Left renal cortex interstitium (tissue), 4 donors: ENCODE measurements around the gene MED17. TPM values are rescaled to one million over a fixed set of nuclear protein-coding genes. Genes with fewer than 3 reads are reported as not detected.

Source experiments
- DNase-seq, 4 donors: peaks; one replicate each; pipeline ENCODE4 v3.0.0-alpha.2; 2013; ENCODE audit warnings: low read depth in 4 of 4, low spot score in 2 of 4, missing footprints in 1 of 4
- polyA plus RNA-seq, 4 donors: library from polyadenylated mRNA; unstranded; fragments of 120-200 nt; gene quantifications; one replicate each; pipeline ENCODE4 v1.2.1, GENCODE V29; 2013; ENCODE audit not compliant: insufficient read length in 4 of 4

The MED17 gene
- polyA plus RNA-seq, 4 donors: 31.1 to 49.1 (median 45.9) TPM

DNA sequence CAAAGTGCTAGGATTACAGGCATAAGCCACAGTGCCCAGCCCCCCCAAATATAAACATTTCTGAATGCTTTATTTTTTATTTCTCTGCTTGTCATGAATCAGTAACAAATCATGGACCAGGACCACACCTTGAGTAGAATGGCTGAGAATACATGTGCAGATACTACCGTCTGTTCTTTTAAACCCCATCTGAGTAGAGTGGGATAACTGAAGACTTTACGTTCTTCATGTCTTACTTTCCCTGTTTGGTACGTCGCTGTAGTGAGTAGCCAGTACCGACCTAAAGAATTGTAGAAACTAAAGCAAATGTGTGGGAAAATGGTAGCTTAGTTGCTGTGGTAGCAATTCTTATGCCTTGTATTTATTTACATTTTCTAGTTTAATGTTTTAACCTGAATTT lies 29.9 kb downstream of the MED17 start:
- DNase-seq: no peak

DNA sequence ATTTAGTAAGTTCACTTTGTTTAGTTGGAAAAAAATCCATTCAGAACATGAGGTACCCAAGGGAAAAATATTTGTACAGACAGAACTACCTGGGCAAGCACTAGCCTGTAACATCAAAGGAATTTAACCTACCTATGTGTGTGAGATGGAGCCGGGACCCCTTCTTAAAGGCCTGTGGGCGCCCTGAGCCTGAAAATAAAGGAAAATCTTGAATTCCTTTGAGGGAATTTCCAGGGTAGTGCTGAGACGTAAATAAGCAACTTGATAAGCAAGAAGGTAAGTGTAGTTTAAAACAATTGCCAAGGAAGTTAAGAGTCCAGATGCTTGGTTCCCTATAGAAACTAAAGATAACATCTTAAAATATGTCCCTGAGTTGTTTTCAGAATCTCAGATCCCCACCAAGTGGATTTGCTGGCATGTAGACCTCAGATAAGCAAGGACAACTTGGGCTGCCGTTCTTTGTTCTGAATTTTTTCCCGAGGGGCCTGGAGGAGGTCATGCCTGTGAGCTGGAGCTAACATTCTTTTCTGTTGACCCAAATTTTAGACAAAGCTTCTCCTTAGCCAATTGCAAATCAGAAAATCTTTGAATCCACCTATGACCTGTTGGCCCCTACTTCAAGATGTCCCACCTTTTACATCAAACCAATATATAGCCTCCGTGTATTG lies 31.0 kb downstream of the MED17 start:
- DNase-seq: no peak

GRCh38 chr11:93817426-93818348 lies 33.6 kb downstream of the MED17 start:
- no peak for DNase-seq

DNA sequence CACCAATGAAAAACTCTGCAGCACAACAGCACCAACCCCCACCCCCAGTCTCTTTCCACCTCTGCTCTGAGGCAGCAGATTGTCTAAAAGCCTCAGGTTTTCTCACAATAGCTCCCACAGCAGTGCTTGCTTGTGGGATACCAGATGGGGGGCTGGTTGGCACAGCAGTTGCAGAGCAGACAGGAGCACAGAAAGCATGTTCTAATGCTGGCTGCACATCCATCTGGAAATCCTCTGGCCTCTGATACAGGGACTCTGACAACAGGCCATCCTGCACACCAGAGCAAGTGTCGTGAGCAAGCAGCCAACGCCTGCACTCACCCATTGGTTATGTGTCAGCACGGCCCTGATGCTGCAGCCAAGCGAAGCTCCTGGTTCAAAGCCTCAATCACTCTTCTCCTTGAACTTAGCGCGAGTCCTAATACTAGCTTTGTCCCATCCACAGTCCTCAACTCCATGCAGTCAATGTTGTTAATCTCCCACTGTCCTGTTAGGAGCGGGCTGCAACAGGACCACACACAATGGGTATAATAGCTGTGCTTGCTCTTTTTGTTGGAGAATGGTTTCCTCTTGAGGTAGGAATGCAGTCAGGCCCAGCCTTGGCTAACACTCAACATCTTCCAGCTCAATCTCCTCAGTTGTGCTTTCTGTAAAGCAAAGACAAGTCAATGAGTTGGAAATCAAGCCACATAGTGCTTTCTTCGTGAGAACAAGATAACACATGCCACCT lies 36.0 kb downstream of the MED17 start:
- no peak for DNase-seq

GRCh38 chr11:93820847-93821246 lies 36.8 kb downstream of the MED17 start:
- DNase-seq: no peak

DNA sequence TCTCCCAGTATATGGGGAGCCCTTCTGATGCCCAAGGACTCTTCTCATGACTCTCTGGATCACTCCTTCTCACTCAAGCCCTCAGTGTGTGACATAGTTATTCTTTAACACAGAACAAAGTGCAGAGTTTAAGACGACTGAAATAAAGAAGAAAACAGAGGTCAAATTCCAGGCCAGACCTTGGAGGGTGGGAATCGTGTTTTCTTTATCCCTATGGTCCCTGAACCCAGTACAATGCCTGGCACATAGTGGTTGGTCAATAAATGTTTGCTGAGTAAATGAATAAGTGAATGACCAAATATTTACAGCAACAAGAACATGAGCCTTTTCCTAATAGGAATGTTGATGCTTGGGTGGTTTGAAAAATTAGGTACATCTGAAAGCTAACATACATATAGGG lies 37.5 kb downstream of the MED17 start:
- DNase-seq: no peak

- no peak for DNase-seq
Observed at GRCh38 chr11:93822359-93822758, 38.3 kb downstream of the MED17 start.

DNA sequence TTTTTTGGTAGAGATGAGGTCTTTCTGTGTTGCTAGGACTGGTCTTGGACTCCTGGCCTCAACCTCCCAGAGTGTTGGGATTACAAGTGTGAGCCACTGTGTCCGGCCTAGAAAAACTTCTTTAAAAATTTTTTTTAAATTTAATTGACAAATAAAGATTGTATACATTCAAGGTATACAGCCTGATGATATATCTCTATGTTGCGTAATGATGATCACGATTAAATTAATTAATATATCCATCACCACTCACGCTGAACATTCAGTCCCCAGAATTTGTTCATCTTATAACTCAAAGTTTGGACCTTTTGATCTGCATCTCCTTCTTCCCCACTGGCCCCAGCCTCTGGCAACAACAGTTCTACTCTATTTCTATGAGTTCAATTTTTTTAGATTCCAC lies 39.1 kb downstream of the MED17 start:
- no peak for DNase-seq

DNA sequence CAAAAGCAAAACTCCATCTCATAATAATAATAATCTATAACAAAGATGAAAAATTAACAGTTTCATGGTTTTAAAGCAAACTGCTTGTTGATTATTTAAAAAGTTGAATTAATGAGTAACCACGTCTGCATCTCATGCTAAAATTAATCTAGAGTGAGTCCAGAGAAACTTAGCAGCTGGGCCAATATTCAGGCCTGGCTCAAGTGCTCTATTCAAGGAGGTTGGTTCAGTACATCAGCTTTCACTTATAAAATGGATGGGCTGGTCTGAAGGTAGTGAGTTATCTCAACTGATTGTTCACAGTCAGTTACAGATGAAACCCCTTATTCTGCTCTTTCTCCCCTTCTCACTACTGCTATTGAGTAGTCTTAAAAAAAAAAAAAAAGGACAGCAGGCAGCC lies 43.3 kb downstream of the MED17 start:
- no peak for DNase-seq

DNA sequence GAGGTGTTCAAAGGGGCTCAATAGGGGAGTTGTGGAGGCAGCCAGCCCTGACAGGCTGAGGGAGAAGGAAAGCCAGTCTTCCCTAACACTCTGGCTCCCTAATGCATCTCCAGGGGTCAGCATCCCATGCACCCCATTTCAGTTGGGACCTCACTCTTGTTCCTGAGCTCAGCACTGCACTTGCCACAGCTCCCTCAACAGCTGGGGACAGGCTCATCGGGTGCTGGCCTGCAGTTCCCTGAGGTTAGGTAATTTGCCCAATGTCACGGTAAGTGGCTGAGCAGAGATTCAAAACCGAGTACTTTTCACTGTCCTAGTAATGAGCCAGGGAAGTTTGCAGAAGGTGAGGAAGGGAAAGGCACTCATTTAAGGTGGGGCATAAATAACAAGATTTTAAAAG lies 45.5 kb downstream of the MED17 start:
- no peak for DNase-seq

DNA sequence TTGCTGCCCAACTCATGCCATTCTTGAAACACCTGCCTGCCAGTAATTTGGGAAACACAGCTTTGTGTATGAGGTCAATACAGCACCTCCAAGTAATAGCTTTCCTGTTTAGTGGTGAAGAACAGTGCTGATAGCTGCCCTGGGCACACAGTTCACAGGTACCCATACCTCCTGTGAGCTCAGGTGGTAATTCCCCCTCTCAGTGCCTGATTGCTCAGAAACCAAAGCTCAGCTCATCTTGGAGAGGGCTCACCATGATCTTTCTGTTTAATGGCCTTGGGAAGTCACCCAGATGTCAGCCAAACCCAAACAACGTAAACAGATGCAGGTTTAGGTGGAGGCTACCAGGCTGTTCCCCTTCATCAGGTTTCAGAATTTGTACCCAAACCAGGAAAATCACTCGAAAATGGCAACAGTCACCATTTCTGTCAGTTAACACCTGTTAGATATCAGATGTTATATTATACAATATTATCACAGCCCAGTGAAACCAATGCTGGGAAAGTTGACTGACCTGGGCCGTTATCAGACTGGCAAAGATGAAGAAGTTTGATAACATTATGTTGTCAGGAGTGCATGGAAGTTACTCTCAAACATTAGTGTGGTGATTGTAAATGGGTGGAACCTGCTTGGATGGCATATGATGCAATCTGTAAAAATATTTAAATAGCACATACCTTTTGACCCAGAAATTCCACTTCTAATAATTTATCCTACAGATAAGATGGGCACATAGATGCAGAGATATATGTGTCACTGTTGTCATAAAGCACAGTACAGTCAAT lies 47.5 kb downstream of the MED17 start:
- DNase-seq: no peak

- no peak for DNase-seq
Observed at GRCh38 chr11:93832780-93833179, 48.7 kb downstream of the MED17 start.

DNA sequence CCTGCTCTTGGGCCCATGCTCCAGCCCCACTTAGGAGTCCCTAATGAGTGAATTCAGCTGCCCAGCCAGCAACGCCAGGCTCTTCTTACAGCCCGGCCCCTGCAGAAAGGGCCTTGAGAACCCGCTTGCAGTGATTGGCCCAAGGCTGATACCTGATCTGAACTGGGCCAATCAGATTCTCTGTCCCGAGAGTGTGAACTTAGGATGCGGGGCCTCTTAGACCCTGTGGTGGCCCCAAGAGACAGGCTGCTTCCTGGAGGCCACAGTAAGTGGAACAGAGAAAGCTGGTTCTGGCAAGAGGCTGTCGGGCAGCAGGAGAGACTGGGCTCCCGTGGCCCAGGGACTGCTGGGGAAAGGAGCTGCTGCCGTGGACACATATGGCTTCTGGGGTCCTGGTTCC lies 54.9 kb downstream of the MED17 start:
- DNase-seq: no peak

DNA sequence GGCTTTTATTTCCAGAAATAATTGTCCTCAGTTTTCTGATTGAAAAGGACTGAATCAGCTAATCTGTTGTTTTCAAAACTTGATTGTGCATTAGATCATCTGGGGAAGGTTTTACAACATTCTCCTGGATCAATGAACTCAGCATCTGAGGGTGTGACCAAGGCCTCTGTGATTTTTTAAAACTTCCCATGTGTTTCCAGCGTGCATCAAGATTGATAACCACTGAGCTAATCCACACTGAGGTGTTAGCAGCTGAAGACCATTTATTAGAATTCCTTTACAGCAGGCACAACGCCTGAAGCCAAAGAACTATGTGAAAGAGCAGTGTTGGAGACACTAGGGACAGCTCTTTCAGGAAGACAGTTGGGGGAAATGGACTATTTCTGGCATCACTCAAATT lies 56.1 kb downstream of the MED17 start:
- no peak for DNase-seq

- no peak for DNase-seq
Observed at GRCh38 chr11:93840981-93841380, 56.9 kb downstream of the MED17 start.

GRCh38 chr11:93841446-93841845 lies 57.4 kb downstream of the MED17 start:
- no peak for DNase-seq

DNA sequence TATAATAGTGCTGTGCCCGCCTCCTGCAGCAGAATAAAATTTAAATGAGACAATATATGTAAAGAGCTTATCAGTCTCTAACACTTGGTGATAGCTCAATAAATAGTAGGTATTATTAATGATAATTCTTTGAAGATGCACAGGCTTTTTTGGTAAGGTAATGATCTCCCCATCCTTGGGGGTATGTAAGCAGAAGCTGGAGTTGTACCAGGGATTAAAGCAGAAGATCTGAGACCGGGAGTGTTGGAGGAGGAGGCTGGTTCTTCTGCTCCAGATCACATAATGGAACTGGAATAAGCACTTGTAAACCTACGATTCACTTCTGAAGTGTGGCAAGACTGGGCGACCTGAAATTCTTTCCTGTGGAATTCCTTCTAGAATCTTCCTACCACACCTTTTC lies 58.0 kb downstream of the MED17 start:
- no peak for DNase-seq

- no peak for DNase-seq
Observed at GRCh38 chr11:93842461-93842860, 58.4 kb downstream of the MED17 start.

GRCh38 chr11:93843906-93844305 lies 59.8 kb downstream of the MED17 start:
- DNase-seq: no peak

DNA sequence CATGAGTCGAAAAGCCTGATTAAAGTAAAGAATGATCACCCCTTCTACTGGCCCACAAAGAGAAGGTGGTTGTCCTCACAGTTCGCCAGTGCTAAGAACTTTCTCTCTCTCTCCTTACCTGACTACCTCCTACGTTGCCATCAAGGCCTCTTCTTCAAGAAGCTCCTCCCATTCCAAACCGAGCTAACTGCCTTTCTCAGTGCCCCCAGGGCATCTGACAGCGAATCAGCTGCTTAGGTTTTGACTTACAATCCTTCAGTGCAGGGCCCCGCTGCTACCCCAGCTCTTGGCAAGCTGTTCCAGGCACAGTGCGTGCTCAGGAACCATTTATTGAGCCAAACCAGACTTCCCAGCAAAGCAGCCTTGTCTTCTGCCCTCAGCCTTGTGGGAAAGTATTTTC lies 60.5 kb downstream of the MED17 start:
- no peak for DNase-seq
